Sigmoid colon (tissue), 4 donors: ENCODE measurements around the gene PPP3R2.

ENCODE experiments used
- CTCF ChIP-seq, 4 experiments: fragments of 450-650 bp in 3 of 4; fragments of 200-600 bp in 1 of 4; IDR thresholded peaks; one replicate each; pipeline ENCODE4 v1.5.1; 2016 to 2019; ENCODE audit warnings: antibody characterized with exemption in 4 of 4, mild to moderate bottlenecking in 3 of 4, moderate library complexity in 2 of 4
- EP300 ChIP-seq, 4 donors: sonication (generic); formaldehyde crosslinking; IDR thresholded peaks; one replicate each; pipeline ENCODE4 v1.6.1; 2017; ENCODE audit warnings: antibody characterized with exemption in 4 of 4
- POLR2A ChIP-seq, 2 donors: fragments of 450-650 bp; IDR thresholded peaks; one replicate each; pipeline ENCODE4 v1.6.1; 2016; ENCODE audit warnings: antibody characterized with exemption in 2 of 2, mild to moderate bottlenecking in 2 of 2, moderate library complexity in 2 of 2
- POLR2AphosphoS5 ChIP-seq, 4 donors: sonication (generic); formaldehyde crosslinking; IDR thresholded peaks; one replicate each; pipeline ENCODE4 v1.6.1; 2017; ENCODE audit warnings: antibody characterized with exemption in 4 of 4

- TF ChIP-seq CTCF (IDR thresholded peaks at IDR 0.05) (no peak), POLR2AphosphoS5 (IDR thresholded peaks at IDR 0.05) (no peak), POLR2A (IDR thresholded peaks at IDR 0.05) (no peak), EP300 (IDR thresholded peaks at IDR 0.05) (no peak)
Measured at GRCh38 chr9:101585740-101586139, 9.0 kb downstream of the PPP3R2 start.
